ENCODE results near the gene MSS51.

MSS51 gene

GRCh38 chr10:73376679-73377078 is 56.7 kb downstream of the MSS51 start:
- in situ Hi-C loops (cut with HindIII; ENCODE audit: low pct_ligation_motif_present, low sequenced_read_pairs) = no loop called here
- Histone ChIP-seq H3K4me3 (ENCODE audit: low read depth, low read length) (no peak overlapping the region), H3K27ac (no peak overlapping the region), H3K27me3 (replicated peaks) (no peaks in the 10 kb centered on the region), H3K36me3 (replicated peaks) (peaks cover 31% of the 10 kb centered on the region)
- no peak for DNase-seq
- TF ChIP-seq CTCF (IDR thresholded peaks at IDR 0.05; ENCODE audit: low read depth, low read length, missing control alignments) = no peak

All from brain microvascular endothelial cell (primary cell).